ENCODE measurements around the gene MS4A1. TPM values are rescaled to one million over a fixed set of nuclear protein-coding genes. Genes with fewer than 3 reads are reported as not detected.

Gene MS4A1
- total RNA-seq, 1 experiment from 2014 or later: 0.25 TPM

DNA sequence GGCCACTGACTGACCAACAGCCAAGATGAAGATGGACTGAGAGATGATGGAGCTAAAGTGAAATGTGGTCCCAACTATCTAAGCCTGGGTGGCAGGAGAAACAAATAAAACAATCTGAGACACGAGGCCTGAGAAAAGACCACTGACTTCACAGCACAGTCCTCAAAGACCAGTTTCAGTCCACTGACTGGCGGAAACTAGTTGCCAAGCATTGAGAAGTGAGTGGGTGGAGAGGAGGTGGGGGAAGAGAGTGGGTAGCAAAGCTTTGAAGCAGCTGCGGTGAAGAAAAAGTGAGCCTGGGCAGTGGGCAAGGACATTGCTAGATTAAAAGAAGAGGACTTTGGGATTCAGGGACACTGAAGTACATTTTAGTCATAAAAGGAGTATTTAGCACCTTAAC lies 1.9 kb downstream of the MS4A1 start:
- no peaks in the 10 kb centered on the region for H3K36me3 ChIP-seq (ENCODE audit: control insufficient read depth in 1 of 2, insufficient read depth in 2 of 2, low read length in 2 of 2)
- no peak overlapping the region for H3K4me2 ChIP-seq (ENCODE audit: low read length)
- ChIA-PET POLR2A (no interaction called here), CTCF (no interaction called here), RAD21 (ENCODE audit: low non-redundant PET in 1 of 2, low total read pairs in 2 of 2, uncharacterized antibody in 2 of 2, unreplicated experiment in 2 of 2) (no interaction called here)
- no TSS peak for BruUV-seq (replicated peaks)
- DNase-seq (ENCODE audit: low read depth, low spot score) (no peak), ATAC-seq (no peak)
- intact Hi-C loops (cut with micrococcal nuclease): no loop called here
- H4K20me1 ChIP-seq (ENCODE audit: insufficient read depth): no peaks in the 10 kb centered on the region
- H3K9me3 ChIP-seq (ENCODE audit: control insufficient read depth in 1 of 2, insufficient read depth in 1 of 2, low read depth in 1 of 2, low read length in 2 of 2): no peaks in the 10 kb centered on the region
- H3K79me2 ChIP-seq (ENCODE audit: insufficient read depth, low read length): no peaks in the 10 kb centered on the region
- no peak overlapping the region for H2AFZ ChIP-seq (ENCODE audit: low read depth, low read length, poor library complexity, severe bottlenecking)
- TF ChIP-seq FOSL1 (IDR thresholded peaks at IDR 0.05; ENCODE audit: low read depth) (no peak), RAD21 (IDR thresholded peaks at IDR 0.05; ENCODE audit: low read depth) (no peak), ELF1 (IDR thresholded peaks at IDR 0.05; ENCODE audit: borderline replicate concordance, low read depth) (no peak), EZH2phosphoT487 (IDR thresholded peaks at IDR 0.05; ENCODE audit: borderline replicate concordance) (no peak), ZFX (IDR thresholded peaks at IDR 0.05) (no peak)
- TF ChIP-seq, protein P1, sequence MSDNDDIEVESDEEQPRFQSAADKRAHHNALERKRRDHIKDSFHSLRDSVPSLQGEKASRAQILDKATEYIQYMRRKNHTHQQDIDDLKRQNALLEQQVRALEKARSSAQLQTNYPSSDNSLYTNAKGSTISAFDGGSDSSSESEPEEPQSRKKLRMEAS (IDR thresholded peaks at IDR 0.05): no peak
- TF ChIP-seq, protein P2, sequence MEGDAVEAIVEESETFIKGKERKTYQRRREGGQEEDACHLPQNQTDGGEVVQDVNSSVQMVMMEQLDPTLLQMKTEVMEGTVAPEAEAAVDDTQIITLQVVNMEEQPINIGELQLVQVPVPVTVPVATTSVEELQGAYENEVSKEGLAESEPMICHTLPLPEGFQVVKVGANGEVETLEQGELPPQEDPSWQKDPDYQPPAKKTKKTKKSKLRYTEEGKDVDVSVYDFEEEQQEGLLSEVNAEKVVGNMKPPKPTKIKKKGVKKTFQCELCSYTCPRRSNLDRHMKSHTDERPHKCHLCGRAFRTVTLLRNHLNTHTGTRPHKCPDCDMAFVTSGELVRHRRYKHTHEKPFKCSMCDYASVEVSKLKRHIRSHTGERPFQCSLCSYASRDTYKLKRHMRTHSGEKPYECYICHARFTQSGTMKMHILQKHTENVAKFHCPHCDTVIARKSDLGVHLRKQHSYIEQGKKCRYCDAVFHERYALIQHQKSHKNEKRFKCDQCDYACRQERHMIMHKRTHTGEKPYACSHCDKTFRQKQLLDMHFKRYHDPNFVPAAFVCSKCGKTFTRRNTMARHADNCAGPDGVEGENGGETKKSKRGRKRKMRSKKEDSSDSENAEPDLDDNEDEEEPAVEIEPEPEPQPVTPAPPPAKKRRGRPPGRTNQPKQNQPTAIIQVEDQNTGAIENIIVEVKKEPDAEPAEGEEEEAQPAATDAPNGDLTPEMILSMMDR (IDR thresholded peaks at IDR 0.05 in 2 of 3, conservative IDR thresholded peaks at IDR 0.05 in 1 of 3; ENCODE audit: borderline replicate concordance in 1 of 3, insufficient read depth in 1 of 3, low read depth in 2 of 3, low read length in 2 of 3): no peak
- TF ChIP-seq, protein P3, sequence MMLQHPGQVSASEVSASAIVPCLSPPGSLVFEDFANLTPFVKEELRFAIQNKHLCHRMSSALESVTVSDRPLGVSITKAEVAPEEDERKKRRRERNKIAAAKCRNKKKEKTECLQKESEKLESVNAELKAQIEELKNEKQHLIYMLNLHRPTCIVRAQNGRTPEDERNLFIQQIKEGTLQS (IDR thresholded peaks at IDR 0.05): no peak
- H3K4me1 ChIP-seq (ENCODE audit: control insufficient read depth in 1 of 2, insufficient read depth in 2 of 2, low read length in 2 of 2): no peaks in the 10 kb centered on the region
- H3K9ac ChIP-seq (ENCODE audit: low read length): no peak overlapping the region
- H3K27ac ChIP-seq (ENCODE audit: low read depth, low read length): no peak overlapping the region
- no peaks in the 10 kb centered on the region for H3K9me2 ChIP-seq (ENCODE audit: insufficient read depth)
- no peaks in the 10 kb centered on the region for H3K27me3 ChIP-seq (ENCODE audit: insufficient read depth, low read length)
- no peak overlapping the region for H3K4me3 ChIP-seq (replicated peaks in 1 of 2; ENCODE audit: low read depth in 1 of 2, low read length in 2 of 2)

DNA sequence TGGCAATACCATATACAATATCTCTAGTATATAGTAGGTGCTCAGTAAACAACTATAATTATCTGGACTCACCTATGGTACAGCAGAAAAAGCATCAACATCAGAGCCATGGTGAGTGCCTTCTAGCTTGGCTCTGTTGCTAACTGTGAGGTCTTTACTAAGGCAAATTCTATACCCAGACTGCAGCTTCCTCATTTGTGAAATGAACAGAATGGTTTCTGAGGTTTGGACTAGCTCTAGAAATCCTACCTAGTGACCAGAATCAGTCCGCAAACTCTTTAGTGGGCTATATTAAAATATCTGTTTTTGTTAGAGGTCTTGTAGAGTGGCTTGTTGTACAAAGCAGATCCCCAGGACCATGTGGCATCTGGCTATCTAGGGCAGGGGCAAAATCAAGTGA lies 3.7 kb downstream of the MS4A1 start:
- Histone ChIP-seq H3K9me2 (ENCODE audit: insufficient read depth) (no peaks in the 10 kb centered on the region), H4K20me1 (ENCODE audit: insufficient read depth) (no peaks in the 10 kb centered on the region), H3K79me2 (ENCODE audit: insufficient read depth, low read length) (no peaks in the 10 kb centered on the region), H3K9ac (ENCODE audit: low read length) (no peak overlapping the region), H2AFZ (ENCODE audit: low read depth, low read length, poor library complexity, severe bottlenecking) (no peak overlapping the region), H3K27me3 (ENCODE audit: insufficient read depth, low read length) (no peaks in the 10 kb centered on the region), H3K9me3 (ENCODE audit: control insufficient read depth in 1 of 2, insufficient read depth in 1 of 2, low read depth in 1 of 2, low read length in 2 of 2) (no peaks in the 10 kb centered on the region), H3K36me3 (ENCODE audit: control insufficient read depth in 1 of 2, insufficient read depth in 2 of 2, low read length in 2 of 2) (no peaks in the 10 kb centered on the region), H3K4me2 (ENCODE audit: low read length) (no peak overlapping the region), H3K27ac (ENCODE audit: low read depth, low read length) (no peak overlapping the region), H3K4me3 (replicated peaks in 1 of 2; ENCODE audit: low read depth in 1 of 2, low read length in 2 of 2) (no peak overlapping the region), H3K4me1 (ENCODE audit: control insufficient read depth in 1 of 2, insufficient read depth in 2 of 2, low read length in 2 of 2) (no peaks in the 10 kb centered on the region)
- CTCF ChIA-PET: no interaction called here
- ATAC-seq (no peak), DNase-seq (ENCODE audit: low read depth, low spot score) (no peak)
- intact Hi-C loops (cut with micrococcal nuclease): no loop called here
- BruUV-seq (replicated peaks): no TSS peak
- RAD21 ChIA-PET (ENCODE audit: low non-redundant PET in 1 of 2, low total read pairs in 2 of 2, uncharacterized antibody in 2 of 2, unreplicated experiment in 2 of 2): no interaction called here
- POLR2A ChIA-PET: no interaction called here
- TF ChIP-seq TCF7L2 (IDR thresholded peaks at IDR 0.05; ENCODE audit: borderline replicate concordance, extremely low read depth, insufficient read depth, insufficient read length) (no peak), EGR1 (IDR thresholded peaks at IDR 0.05; ENCODE audit: low read depth) (no peak), POLR2AphosphoS5 (IDR thresholded peaks at IDR 0.05; ENCODE audit: low read depth, low read length) (no peak), SP1 (IDR thresholded peaks at IDR 0.05; ENCODE audit: low read depth) (no peak), EZH2 (IDR thresholded peaks at IDR 0.05) (no peak), SRF (IDR thresholded peaks at IDR 0.05; ENCODE audit: low read depth) (no peak), ELF1 (IDR thresholded peaks at IDR 0.05; ENCODE audit: borderline replicate concordance, low read depth) (no peak), JUND (IDR thresholded peaks at IDR 0.05) (no peak)
- TF ChIP-seq, protein P4, sequence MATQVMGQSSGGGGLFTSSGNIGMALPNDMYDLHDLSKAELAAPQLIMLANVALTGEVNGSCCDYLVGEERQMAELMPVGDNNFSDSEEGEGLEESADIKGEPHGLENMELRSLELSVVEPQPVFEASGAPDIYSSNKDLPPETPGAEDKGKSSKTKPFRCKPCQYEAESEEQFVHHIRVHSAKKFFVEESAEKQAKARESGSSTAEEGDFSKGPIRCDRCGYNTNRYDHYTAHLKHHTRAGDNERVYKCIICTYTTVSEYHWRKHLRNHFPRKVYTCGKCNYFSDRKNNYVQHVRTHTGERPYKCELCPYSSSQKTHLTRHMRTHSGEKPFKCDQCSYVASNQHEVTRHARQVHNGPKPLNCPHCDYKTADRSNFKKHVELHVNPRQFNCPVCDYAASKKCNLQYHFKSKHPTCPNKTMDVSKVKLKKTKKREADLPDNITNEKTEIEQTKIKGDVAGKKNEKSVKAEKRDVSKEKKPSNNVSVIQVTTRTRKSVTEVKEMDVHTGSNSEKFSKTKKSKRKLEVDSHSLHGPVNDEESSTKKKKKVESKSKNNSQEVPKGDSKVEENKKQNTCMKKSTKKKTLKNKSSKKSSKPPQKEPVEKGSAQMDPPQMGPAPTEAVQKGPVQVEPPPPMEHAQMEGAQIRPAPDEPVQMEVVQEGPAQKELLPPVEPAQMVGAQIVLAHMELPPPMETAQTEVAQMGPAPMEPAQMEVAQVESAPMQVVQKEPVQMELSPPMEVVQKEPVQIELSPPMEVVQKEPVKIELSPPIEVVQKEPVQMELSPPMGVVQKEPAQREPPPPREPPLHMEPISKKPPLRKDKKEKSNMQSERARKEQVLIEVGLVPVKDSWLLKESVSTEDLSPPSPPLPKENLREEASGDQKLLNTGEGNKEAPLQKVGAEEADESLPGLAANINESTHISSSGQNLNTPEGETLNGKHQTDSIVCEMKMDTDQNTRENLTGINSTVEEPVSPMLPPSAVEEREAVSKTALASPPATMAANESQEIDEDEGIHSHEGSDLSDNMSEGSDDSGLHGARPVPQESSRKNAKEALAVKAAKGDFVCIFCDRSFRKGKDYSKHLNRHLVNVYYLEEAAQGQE (IDR thresholded peaks at IDR 0.05; ENCODE audit: low read depth): no peak

All from HCT116 (cell line).